Colon (tissue), 2 donors: ENCODE results near the gene RNF43.

Experiments
- FAIRE-seq: peaks from 2 replicates; lab custom pipeline; 2012; peaks lifted over from hg19 to GRCh38; lab: Jason Lieb, UNC
- donor health status: control.
- donor health status: control.

The RNF43 gene

GRCh38 chr17:58381124-58382035, 36.0 kb downstream of the RNF43 start:
- FAIRE-seq: no peak

GRCh38 chr17:58380207-58381123, 36.9 kb downstream of the RNF43 start:
- FAIRE-seq: no peak

GRCh38 chr17:58379511-58379824, 37.9 kb downstream of the RNF43 start:
- no peak for FAIRE-seq

- FAIRE-seq: no peak
Observed at GRCh38 chr17:58378733-58379510, 38.4 kb downstream of the RNF43 start.

GRCh38 chr17:58377661-58378060, 39.7 kb downstream of the RNF43 start:
- no peak for FAIRE-seq

- FAIRE-seq: no peak
Observed at GRCh38 chr17:58377093-58377601, 40.2 kb downstream of the RNF43 start.

- no peak for FAIRE-seq
Observed at GRCh38 chr17:58376472-58377000, 40.8 kb downstream of the RNF43 start.

- FAIRE-seq: no peak
Observed at GRCh38 chr17:58375811-58376210, 41.5 kb downstream of the RNF43 start.

- FAIRE-seq: no peak
Observed at GRCh38 chr17:58375256-58375655, 42.1 kb downstream of the RNF43 start.

- FAIRE-seq: no peak
Observed at GRCh38 chr17:58373923-58374322, 43.4 kb downstream of the RNF43 start.

GRCh38 chr17:58373003-58373402, 44.3 kb downstream of the RNF43 start:
- FAIRE-seq: no peak

- no peak for FAIRE-seq
Observed at GRCh38 chr17:58371300-58371950, 45.9 kb downstream of the RNF43 start.

- FAIRE-seq: no peak
Observed at GRCh38 chr17:58370716-58371115, 46.6 kb downstream of the RNF43 start.

GRCh38 chr17:58370309-58370708, 47.0 kb downstream of the RNF43 start:
- no peak for FAIRE-seq

- FAIRE-seq: no peak
Observed at GRCh38 chr17:58369214-58370031, 47.9 kb downstream of the RNF43 start.

GRCh38 chr17:58368860-58369213, 48.5 kb downstream of the RNF43 start:
- no peak for FAIRE-seq
